ENCODE results near the gene CXCL16. TPM values are rescaled to one million over a fixed set of nuclear protein-coding genes. Genes with fewer than 3 reads are reported as not detected.

CXCL16 gene
- polyA plus RNA-seq, 1 experiment = 2.4 TPM

GRCh38 chr17:4786106-4786511 is 46.4 kb upstream of the CXCL16 start, which contains the start of gene VMO1:
TSS of gene VMO1 (minus strand) at chr17:4786364. CDS start at chr17:4786352, 12 bp downstream.
- peak within 1 kb of the TSS; percentile 22 for H3K4me3 ChIP-seq (ENCODE audit: low read depth, low read length)
- no peak for DNase-seq (ENCODE audit: low read depth, low spot score)
- CTCF ChIA-PET = interaction anchor here (0.6 to 5.7 kb wide), 4 partner anchors 52 to 116 kb away, joined by 3 to 46 read pairs (median 6); partner anchors contain the start of gene CHRNE
- TF ChIP-seq CTCF (IDR thresholded peaks at IDR 0.05; ENCODE audit: low read depth, low read length) = no peak
- peaks cover 40% of the 10 kb centered on the region for H3K27me3 ChIP-seq (ENCODE audit: control insufficient read depth, insufficient read depth, low read length)
- no peak within 1 kb of the TSS for H3K27ac ChIP-seq (ENCODE audit: low read depth, low read length)
- H3K9me3 ChIP-seq (ENCODE audit: control insufficient read depth, insufficient read depth, low read length) = peaks cover 6% of the 10 kb centered on the region; the same call in 1 of the 2 replicates
- POLR2A ChIA-PET = interaction anchor here (0.5 to 0.7 kb wide), 2 partner anchors 76 to 243 kb away, joined by 3 to 9 read pairs; partner anchors contain the start of gene ARRB2

- peak overlapping the region; percentile 22 for H3K4me3 ChIP-seq (ENCODE audit: low read depth, low read length)
- CTCF ChIA-PET = interaction anchor here (0.7 to 5.7 kb wide), 2 partner anchors 104 kb away, joined by 3 to 46 read pairs; no protein-coding TSS in a partner anchor
Measured at GRCh38 chr17:4785311-4786105, 45.8 kb upstream of the CXCL16 start.

GRCh38 chr17:4782652-4783051 is 42.9 kb upstream of the CXCL16 start:
- peaks cover 65% of the 10 kb centered on the region for H3K27me3 ChIP-seq (ENCODE audit: control insufficient read depth, insufficient read depth, low read length)
- H3K4me3 ChIP-seq (ENCODE audit: low read depth, low read length) = no peak overlapping the region
- ChIA-PET POLR2A (no interaction called here), CTCF (no interaction called here)
- TF ChIP-seq CTCF (IDR thresholded peaks at IDR 0.05; ENCODE audit: low read depth, low read length) = no peak
- H3K9me3 ChIP-seq (ENCODE audit: control insufficient read depth, insufficient read depth, low read length) = peaks cover 6% of the 10 kb centered on the region; the same call in 1 of the 2 replicates
- H3K27ac ChIP-seq (ENCODE audit: low read depth, low read length) = no peak overlapping the region
- no peak for DNase-seq (ENCODE audit: low read depth, low spot score)

More at GRCh38 chr17:4785311-4786105, 45.8 kb upstream of the CXCL16 start:
- Histone ChIP-seq H3K27me3 (ENCODE audit: control insufficient read depth, insufficient read depth, low read length) (peaks cover 46% of the 10 kb centered on the region), H3K9me3 (ENCODE audit: control insufficient read depth, insufficient read depth, low read length) (peaks cover 6% of the 10 kb centered on the region; the same call in 1 of the 2 replicates), H3K27ac (ENCODE audit: low read depth, low read length) (no peak overlapping the region)
- DNase-seq (ENCODE audit: low read depth, low spot score) = no peak
- POLR2A ChIA-PET = interaction anchor here (0.5 to 0.7 kb wide), 2 partner anchors 75 to 243 kb away, joined by 3 to 9 read pairs; partner anchors contain the start of gene ARRB2
- TF ChIP-seq CTCF (IDR thresholded peaks at IDR 0.05; ENCODE audit: low read depth, low read length) = no peak

GRCh38 chr17:4780325-4780955 is 40.7 kb upstream of the CXCL16 start:
- ChIA-PET POLR2A (interaction anchor here (0.9 kb wide), 1 partner anchor 10 kb away, joined by 4 read pairs; no protein-coding TSS in a partner anchor), CTCF (interaction anchor here (2.0 kb wide), 1 partner anchor 9 kb away, joined by 24 read pairs; the partner anchor contains the start of gene GLTPD2)
- Histone ChIP-seq H3K4me3 (ENCODE audit: low read depth, low read length) (no peak overlapping the region), H3K27me3 (ENCODE audit: control insufficient read depth, insufficient read depth, low read length) (peaks cover 57% of the 10 kb centered on the region), H3K27ac (ENCODE audit: low read depth, low read length) (no peak overlapping the region), H3K9me3 (ENCODE audit: control insufficient read depth, insufficient read depth, low read length) (peaks cover 6% of the 10 kb centered on the region; the same call in 1 of the 2 replicates)
- DNase-seq (ENCODE audit: low read depth, low spot score) = no peak
- no peak for TF ChIP-seq CTCF (IDR thresholded peaks at IDR 0.05; ENCODE audit: low read depth, low read length)

Measured in AG04450 (cell line).